Kidney epithelial cell (primary cell): ENCODE data around the gene SPRYD7. TPM values are rescaled to one million over a fixed set of nuclear protein-coding genes. Genes with fewer than 3 reads are reported as not detected.
"Not testable (repeated sequence)": the region's sequence is repeated elsewhere in the genome, so short reads cannot be mapped to it uniquely, and the experiment has no call there.

Source experiments
- DNase-seq: peaks from one replicate; pipeline ENCODE4 v3.0.0-alpha.2; 2010; ENCODE audit warnings: low read depth
- H3K27me3 ChIP-seq: 2 replicates; pipeline ENCODE4 v1.6.0; 2011; ENCODE audit warnings: low read length; ENCODE audit not compliant: control insufficient read depth, insufficient read depth
- H3K36me3 ChIP-seq: 2 replicates; pipeline ENCODE4 v1.5.1; 2011; ENCODE audit warnings: low read length; ENCODE audit not compliant: control insufficient read depth, insufficient read depth
- H3K4me3 ChIP-seq: 2 replicates; pipeline ENCODE4 v1.5.1; 2011; ENCODE audit warnings: low read depth, mild to moderate bottlenecking, control low read depth, low read length
- CTCF ChIP-seq: IDR thresholded peaks from 2 replicates; pipeline ENCODE4 v1.5.1; 2011; ENCODE audit warnings: mild to moderate bottlenecking, moderate library complexity, low read length, control low read depth, inconsistent platforms; ENCODE audit not compliant: insufficient read depth, poor library complexity, severe bottlenecking
- total RNA-seq: library from RNA; depleted of rRNA; stranded (reverse); fragments of >200 nt; gene quantifications from 2 replicates; pipeline ENCODE4 v1.2.3, GENCODE V29; 2015

The SPRYD7 gene
- total RNA-seq, 1 donor from 2014 or later: 4.4 TPM

- H3K4me3 ChIP-seq: no peak overlapping the region
- DNase-seq: no peak
- H3K36me3 ChIP-seq: no peaks in the 10 kb centered on the region
- TF ChIP-seq CTCF: no peak
- no peaks in the 10 kb centered on the region for H3K27me3 ChIP-seq
Observed at GRCh38 chr13:49953560-49953959, 17.4 kb upstream of the SPRYD7 start.

GRCh38 chr13:49951754-49952535 is 15.8 kb upstream of the SPRYD7 start:
- H3K27me3 ChIP-seq: no peaks in the 10 kb centered on the region
- H3K36me3 ChIP-seq: no peaks in the 10 kb centered on the region
- no peak for DNase-seq
- H3K4me3 ChIP-seq: no peak overlapping the region
- TF ChIP-seq CTCF: no peak

GRCh38 chr13:49948777-49949270 is 12.7 kb upstream of the SPRYD7 start:
- DNase-seq: not testable (repeated sequence)

GRCh38 chr13:49939321-49939720 is 3.2 kb upstream of the SPRYD7 start:
- H3K27me3 ChIP-seq: no peaks in the 10 kb centered on the region
- no peaks in the 10 kb centered on the region for H3K36me3 ChIP-seq
- no peak for TF ChIP-seq CTCF
- no peak overlapping the region for H3K4me3 ChIP-seq
- no peak for DNase-seq

More at GRCh38 chr13:49948777-49949270, 12.7 kb upstream of the SPRYD7 start:
- not testable (repeated sequence) for H3K36me3 ChIP-seq, H3K27me3 ChIP-seq, H3K4me3 ChIP-seq

- no peak for TF ChIP-seq CTCF
- no peaks in the 10 kb centered on the region for H3K27me3 ChIP-seq
- no peak for DNase-seq
- H3K36me3 ChIP-seq: no peaks in the 10 kb centered on the region
- H3K4me3 ChIP-seq: no peak overlapping the region
Observed at GRCh38 chr13:49938921-49939320, 2.8 kb upstream of the SPRYD7 start.

- no peak for TF ChIP-seq CTCF
- DNase-seq: no peak
- no peaks in the 10 kb centered on the region for H3K27me3 ChIP-seq
- H3K36me3 ChIP-seq: no peaks in the 10 kb centered on the region
- no peak overlapping the region for H3K4me3 ChIP-seq
Observed at GRCh38 chr13:49938314-49938713, 2.2 kb upstream of the SPRYD7 start.
